ENCODE measurements around the gene CD244. TPM values are rescaled to one million over a fixed set of nuclear protein-coding genes. Genes with fewer than 3 reads are reported as not detected.

CD244 gene
- total RNA-seq, 4 donors from 2014 or later, result 0.25 to 0.63 (median 0.34) TPM; not detected in 1

GRCh38 chr1:160888926-160889325 lies 26.2 kb upstream of the CD244 start:
- DNase-seq (ENCODE audit: low spot score in 2 of 2), result no peak
- intact Hi-C loops (cut with DNase I; ENCODE audit: low total_unique reads), result no loop called here

GRCh38 chr1:160887071-160887470 lies 24.4 kb upstream of the CD244 start:
- TF ChIP-seq CTCF (IDR thresholded peaks at IDR 0.05) (no peak), POLR2A (IDR thresholded peaks at IDR 0.05) (no peak)
- intact Hi-C loops (cut with DNase I; ENCODE audit: low total_unique reads), result no loop called here
- no peak for DNase-seq (ENCODE audit: low spot score in 2 of 2)
- no peak overlapping the region for H3K4me3 ChIP-seq (ENCODE audit: low read depth, poor library complexity, severe bottlenecking)
- WGBS, 2 donors, result 80 to 84% methylated on average over 2 of the region's 2 CpGs

More at GRCh38 chr1:160888926-160889325, 26.2 kb upstream of the CD244 start:
- TF ChIP-seq CTCF (IDR thresholded peaks at IDR 0.05) (no peak), POLR2A (IDR thresholded peaks at IDR 0.05) (no peak)
- H3K4me3 ChIP-seq (ENCODE audit: low read depth, poor library complexity, severe bottlenecking), result no peak overlapping the region
- WGBS, 2 donors, result 49 to 64% methylated on average over 2 of the region's 2 CpGs

GRCh38 chr1:160885042-160885441 lies 22.4 kb upstream of the CD244 start, which contains the start of gene ITLN1:
ITLN1 (minus strand) TSS chr1:160885180; CDS start chr1:160884877, 303 bp downstream.
- no peak for DNase-seq (ENCODE audit: low spot score in 2 of 2)
- intact Hi-C loops (cut with DNase I; ENCODE audit: low total_unique reads), result no loop called here
- no peak within 1 kb of the TSS for H3K4me3 ChIP-seq (ENCODE audit: low read depth, poor library complexity, severe bottlenecking)
- WGBS, 2 donors, result 46 to 56% methylated on average over 5 of the region's 5 CpGs
- TF ChIP-seq CTCF (IDR thresholded peaks at IDR 0.05), result no peak
- no peak for TF ChIP-seq POLR2A (IDR thresholded peaks at IDR 0.05)

- 53 to 67% methylated on average over 6 of the region's 6 CpGs for WGBS, 2 donors
- H3K4me3 ChIP-seq (ENCODE audit: low read depth, poor library complexity, severe bottlenecking), result no peak overlapping the region
- TF ChIP-seq CTCF (IDR thresholded peaks at IDR 0.05) (no peak), POLR2A (IDR thresholded peaks at IDR 0.05) (no peak)
- no peak for DNase-seq (ENCODE audit: low spot score in 2 of 2)
- intact Hi-C loops (cut with DNase I; ENCODE audit: low total_unique reads), result no loop called here
These were observed 21.9 kb upstream of the CD244 start for GRCh38 chr1:160884579-160884978.

GRCh38 chr1:160883581-160884513 lies 21.2 kb upstream of the CD244 start:
- intact Hi-C loops (cut with DNase I; ENCODE audit: low total_unique reads), result no loop called here
- 88 to 89% methylated on average over 13 of the region's 13 CpGs for WGBS, 2 donors
- no peak overlapping the region for H3K4me3 ChIP-seq (ENCODE audit: low read depth, poor library complexity, severe bottlenecking)
- DNase-seq (ENCODE audit: low spot score in 2 of 2), result no peak
- TF ChIP-seq CTCF (IDR thresholded peaks at IDR 0.05) (no peak), POLR2A (IDR thresholded peaks at IDR 0.05) (no peak)
